NAMALWA (cell line): ENCODE data around the gene MRGPRD.

Experiments
- DNase-seq: peaks from one replicate; pipeline ENCODE4 v3.0.0-alpha.2; 2015; ENCODE audit warnings: low spot score

The MRGPRD gene

GRCh38 chr11:68930991-68931855 lies 49.6 kb downstream of the MRGPRD start:
- no peak for DNase-seq
